Stomach (tissue), 9 donors: Measurements from ENCODE around the gene KDM1B. TPM values are rescaled to one million over a fixed set of nuclear protein-coding genes. Genes with fewer than 3 reads are reported as not detected.
"Not testable (repeated sequence)": the region's sequence is repeated elsewhere in the genome, so short reads cannot be mapped to it uniquely, and the experiment has no call there.

Source experiments
- DNase-seq, 2 donors: peaks; one replicate each; pipeline versions ENCODE4 v3.0.0 to v3.0.0-alpha.2; 2013 to 2019
- H3K27ac ChIP-seq, 5 donors: fragments of 200-600 bp in 4 of 5; sonication (generic) in 4 of 5; one replicate each; pipeline ENCODE4 v1.5.1; 2013 to 2019; ENCODE audit warnings: mild to moderate bottlenecking in 1 of 5, moderate library complexity in 1 of 5
- H3K27me3 ChIP-seq, 3 donors: fragments of 200-600 bp; sonication (generic); one replicate each; pipeline ENCODE4 v1.5.1; 2017 to 2019; ENCODE audit warnings: mixed run types in 1 of 3
- H3K36me3 ChIP-seq, 4 donors: fragments of 200-600 bp; sonication (generic); 1 replicate in 3 of 4; 2 replicates in 1 of 4; pipeline ENCODE4 v1.5.1; 2016 to 2019
- H3K4me1 ChIP-seq, 4 donors: fragments of 200-600 bp; sonication (generic); one replicate each; pipeline ENCODE4 v1.5.1; 2016 to 2019
- H3K4me3 ChIP-seq, 4 donors: fragments of 200-600 bp; sonication (generic) in 3 of 4; one replicate each; pipeline ENCODE4 v1.5.1; 2016 to 2019; ENCODE audit warnings: mild to moderate bottlenecking in 1 of 4
- H3K9me3 ChIP-seq, 4 donors: fragments of 200-600 bp; sonication (generic); one replicate each; pipeline ENCODE4 v1.5.1; 2016 to 2019
- CTCF ChIP-seq, 7 experiments: fragments of 450-650 bp in 4 of 7; fragments of 200-600 bp in 3 of 7; sonication (generic) in 3 of 7; IDR thresholded peaks; one replicate each; pipeline ENCODE4 v1.5.1; 2016 to 2019; ENCODE audit warnings: antibody characterized with exemption in 7 of 7, control low read depth in 2 of 7, mild to moderate bottlenecking in 1 of 7
- EP300 ChIP-seq: sonication (generic); formaldehyde crosslinking; IDR thresholded peaks from one replicate; pipeline ENCODE4 v1.6.1; 2017; ENCODE audit warnings: antibody characterized with exemption
- POLR2A ChIP-seq, 4 donors: fragments of 450-650 bp; IDR thresholded peaks; one replicate each; pipeline ENCODE4 v1.6.1; 2016; ENCODE audit warnings: antibody characterized with exemption in 4 of 4, control low read depth in 2 of 4, mild to moderate bottlenecking in 1 of 4, moderate library complexity in 1 of 4
- POLR2AphosphoS5 ChIP-seq, 3 donors: sonication (generic); formaldehyde crosslinking; IDR thresholded peaks; one replicate each; pipeline ENCODE4 v1.6.1; 2016; ENCODE audit warnings: antibody characterized with exemption in 3 of 3
- WGBS, 5 donors: extraction: QIAGEN DNeasy Blood & Tissue Kit in 3 of 5; methylation state at CpG; one replicate each; pipeline versions ENCODE4 v1.1.5 to v1.1.7; 2013 to 2018; 5-methylcytosine and 5-hydroxymethylcytosine counted together
- intact Hi-C: fragments of 100-400 bp; cut with DNase I; formaldehyde crosslinking; loops from one replicate; pipeline ENCODE4 v1.15.1; 2023; ENCODE audit warnings: low total_unique reads
- polyA plus RNA-seq, 3 donors: library from polyadenylated mRNA; stranded (reverse); fragments of 200-250 nt; gene quantifications; one replicate each; pipeline ENCODE4 v1.2.3, GENCODE V29; 2013
- total RNA-seq, 5 donors: library from RNA; depleted of rRNA; stranded (reverse); fragments of >200 nt; gene quantifications; one replicate each; pipeline versions ENCODE4 v1.1.0 to v1.2.3, GENCODE V29; 2014 to 2016
- donor health status: healthy with polysubstance abuse.
- donor health status: Bipolar disorder and iron deficiency.
- donor health status: healthy.

KDM1B gene
- total and polyA plus RNA-seq, 8 donors = 2.5 to 12.9 (median 4.1) TPM

GRCh38 chr6:18142591-18142861 lies 12.7 kb upstream of the KDM1B start:
- DNase-seq = no peak
- TF ChIP-seq EP300 = no peak
- H3K27ac ChIP-seq = no peak overlapping the region
- no peaks in the 10 kb centered on the region for H3K27me3 ChIP-seq
- no peaks in the 10 kb centered on the region for H3K9me3 ChIP-seq
- intact Hi-C loops = no loop called here
- WGBS, 5 donors = 89 to 98% (median 94%) methylated on average over 3 of the region's 3 CpGs
- peaks cover 14 to 95% (median 91%) of the 10 kb centered on the region in 4 donors for H3K36me3 ChIP-seq
- H3K4me3 ChIP-seq = no peak overlapping the region
- no peaks in the 10 kb centered on the region for H3K4me1 ChIP-seq

GRCh38 chr6:18147160-18147559 lies 8.1 kb upstream of the KDM1B start:
- no peaks in the 10 kb centered on the region for H3K9me3 ChIP-seq
- H3K4me1 ChIP-seq = no peaks in the 10 kb centered on the region
- peaks cover 0 to 62% (median 57%) of the 10 kb centered on the region in 4 donors for H3K36me3 ChIP-seq
- WGBS, 5 donors = 49 to 61% (median 54%) methylated on average over 2 of the region's 2 CpGs
- H3K4me3 ChIP-seq = no peak overlapping the region
- no peak overlapping the region for H3K27ac ChIP-seq
- H3K27me3 ChIP-seq = no peaks in the 10 kb centered on the region
- intact Hi-C loops = no loop called here
- no peak for TF ChIP-seq EP300
- TF ChIP-seq CTCF (IDR thresholded peaks at IDR 0.05) = no peak
- no peak for TF ChIP-seq POLR2AphosphoS5 (IDR thresholded peaks at IDR 0.05)
- TF ChIP-seq POLR2A (IDR thresholded peaks at IDR 0.05) = no peak
- no peak for DNase-seq

- Histone ChIP-seq H3K27me3 (no peaks in the 10 kb centered on the region), H3K9me3 (no peaks in the 10 kb centered on the region), H3K27ac (no peak overlapping the region), H3K4me3 (no peak overlapping the region), H3K36me3 (peaks cover 0 to 58% (median 53%) of the 10 kb centered on the region in 4 donors), H3K4me1 (peaks cover 0 to 2% (median 0%) of the 10 kb centered on the region in 4 donors)
- DNase-seq = no peak
- 91 to 99% (median 95%) methylated on average over 2 of the region's 2 CpGs for WGBS, 5 donors
- intact Hi-C loops = no loop called here
- no peak for TF ChIP-seq POLR2AphosphoS5 (IDR thresholded peaks at IDR 0.05)
- no peak for TF ChIP-seq CTCF (IDR thresholded peaks at IDR 0.05)
- no peak for TF ChIP-seq POLR2A (IDR thresholded peaks at IDR 0.05)
- TF ChIP-seq EP300 = no peak
These were observed 7.6 kb upstream of the KDM1B start for GRCh38 chr6:18147616-18148015.

GRCh38 chr6:18148304-18149025 lies 6.8 kb upstream of the KDM1B start:
- Histone ChIP-seq H3K9me3 (no peaks in the 10 kb centered on the region), H3K27me3 (no peaks in the 10 kb centered on the region), H3K27ac (no peak overlapping the region), H3K36me3 (peaks cover 0 to 49% (median 44%) of the 10 kb centered on the region in 4 donors), H3K4me1 (peaks cover 0 to 11% (median 6%) of the 10 kb centered on the region in 4 donors), H3K4me3 (no peak overlapping the region)
- 89 to 95% (median 95%) methylated on average over 5 of the region's 5 CpGs for WGBS, 5 donors
- DNase-seq = peak in 1 of 2 donors; percentile 20
- intact Hi-C loops = no loop called here
- no peak for TF ChIP-seq EP300
- TF ChIP-seq POLR2A (IDR thresholded peaks at IDR 0.05) = no peak
- no peak for TF ChIP-seq CTCF (IDR thresholded peaks at IDR 0.05)
- no peak for TF ChIP-seq POLR2AphosphoS5 (IDR thresholded peaks at IDR 0.05)

- H3K27me3 ChIP-seq, intact Hi-C loops, H3K9me3 ChIP-seq, DNase-seq, H3K27ac ChIP-seq, H3K4me3 ChIP-seq: not testable (repeated sequence)
- peaks cover 7 to 29% (median 19%) of the 10 kb centered on the region in 4 donors for H3K4me1 ChIP-seq
- H3K36me3 ChIP-seq = peaks cover 0 to 26% (median 23%) of the 10 kb centered on the region in 4 donors
- 91 to 99% (median 94%) methylated on average over 3 of the region's 3 CpGs for WGBS, 5 donors
These were observed 3.8 kb upstream of the KDM1B start for GRCh38 chr6:18151391-18151790.
